DOHH2 (cell line): Measurements from ENCODE around the gene ITGA4.

Experiments
- H3F3A ChIP-seq: fragments of 200-600 bp; sonication (generic), shearing (Covaris generic); 2 replicates; pipeline ENCODE4 v1.6.0; 2016; ENCODE audit warnings: antibody characterized with exemption, mild to moderate bottlenecking; ENCODE audit not compliant: control insufficient read depth, insufficient read depth
- H3K27ac ChIP-seq: fragments of 200-600 bp; sonication (generic); 2 replicates; pipeline ENCODE4 v1.5.1; 2014; ENCODE audit warnings: low read depth, mild to moderate bottlenecking, low read length, moderate library complexity
- H3K27me3 ChIP-seq: fragments of 200-600 bp; sonication (generic); 2 replicates; pipeline ENCODE4 v1.6.1; 2014; ENCODE audit warnings: mild to moderate bottlenecking, low read length, mixed read lengths; ENCODE audit not compliant: control insufficient read depth
- H3K36me3 ChIP-seq: fragments of 200-600 bp; sonication (generic); 2 replicates; pipeline ENCODE4 v1.6.1; 2014; ENCODE audit warnings: mild to moderate bottlenecking, low read length, moderate library complexity, mixed read lengths; ENCODE audit not compliant: control insufficient read depth
- H3K4me1 ChIP-seq: fragments of 200-600 bp; sonication (generic); 2 replicates; pipeline ENCODE4 v1.6.1; 2014; ENCODE audit warnings: mild to moderate bottlenecking, low read length, mixed read lengths; ENCODE audit not compliant: control insufficient read depth
- H3K4me2 ChIP-seq: fragments of 200-600 bp; sonication (generic); 2 replicates; pipeline ENCODE4 v1.6.0; 2014; ENCODE audit warnings: mild to moderate bottlenecking, low read length, moderate library complexity
- H3K4me3 ChIP-seq: fragments of 200-600 bp; sonication (generic); 2 replicates; pipeline ENCODE4 v1.5.1; 2014; ENCODE audit warnings: mild to moderate bottlenecking, low read length, mixed read lengths
- H3K79me2 ChIP-seq: fragments of 200-600 bp; sonication (generic); 2 replicates; pipeline ENCODE4 v1.6.1; 2014; ENCODE audit warnings: mild to moderate bottlenecking, low read length, mixed read lengths; ENCODE audit not compliant: control insufficient read depth
- H3K9me2 ChIP-seq: fragments of 200-600 bp; sonication (generic); replicated peaks from 2 replicates; pipeline ENCODE4 v1.6.1; 2014; ENCODE audit warnings: mild to moderate bottlenecking, low read length, mixed read lengths; ENCODE audit not compliant: control insufficient read depth
- H3K9me3 ChIP-seq: fragments of 200-600 bp; sonication (generic); 2 replicates; pipeline ENCODE4 v1.6.1; 2014; ENCODE audit warnings: antibody characterized with exemption, low read length, mixed read lengths; ENCODE audit not compliant: control insufficient read depth, insufficient read depth
- H4K20me1 ChIP-seq: fragments of 200-600 bp; sonication (generic); 2 replicates; pipeline ENCODE4 v1.6.0; 2014; ENCODE audit warnings: low read depth, mild to moderate bottlenecking, antibody characterized with exemption, low read length, moderate library complexity; ENCODE audit not compliant: control insufficient read depth, insufficient read depth
- CTCF ChIP-seq: fragments of 200-600 bp; sonication (generic); IDR thresholded peaks from one replicate; pipeline ENCODE4 v1.5.1; 2014; ENCODE audit warnings: antibody characterized with exemption, mild to moderate bottlenecking, low read depth, low read length; ENCODE audit not compliant: poor library complexity, severe bottlenecking
- EZH2phosphoT487 ChIP-seq: fragments of 200-600 bp; sonication (generic); IDR thresholded peaks from 2 replicates; pipeline ENCODE4 v1.6.1; 2017; ENCODE audit warnings: borderline replicate concordance, mild to moderate bottlenecking, antibody characterized with exemption, low read length, moderate library complexity, mixed read lengths

ITGA4 gene

GRCh38 chr2:181500201-181500600 is 43.0 kb downstream of the ITGA4 start:
- H3K4me1 ChIP-seq, result no peaks in the 10 kb centered on the region
- H3K36me3 ChIP-seq, result peaks cover 68% of the 10 kb centered on the region
- H3K27me3 ChIP-seq, result no peaks in the 10 kb centered on the region
- H3F3A ChIP-seq, result no peaks in the 10 kb centered on the region
- H3K9me2 ChIP-seq, result no peaks in the 10 kb centered on the region
- TF ChIP-seq EZH2phosphoT487, result no peak
- no peak overlapping the region for H3K4me3 ChIP-seq
- H3K27ac ChIP-seq, result no peak overlapping the region
- H3K9me3 ChIP-seq, result no peaks in the 10 kb centered on the region
- no peaks in the 10 kb centered on the region for H4K20me1 ChIP-seq
- no peak overlapping the region for H3K4me2 ChIP-seq
- no peaks in the 10 kb centered on the region for H3K79me2 ChIP-seq

GRCh38 chr2:181515719-181516118 is 58.5 kb downstream of the ITGA4 start:
- TF ChIP-seq CTCF (no peak), EZH2phosphoT487 (no peak)
- H3K79me2 ChIP-seq, result no peaks in the 10 kb centered on the region
- H4K20me1 ChIP-seq, result no peaks in the 10 kb centered on the region
- no peaks in the 10 kb centered on the region for H3K27me3 ChIP-seq
- no peak overlapping the region for H3K4me2 ChIP-seq
- H3K9me3 ChIP-seq, result no peaks in the 10 kb centered on the region
- H3K9me2 ChIP-seq, result no peaks in the 10 kb centered on the region
- H3K4me3 ChIP-seq, result no peak overlapping the region
- H3K36me3 ChIP-seq, result peaks cover 56% of the 10 kb centered on the region
- H3K27ac ChIP-seq, result no peak overlapping the region
- no peaks in the 10 kb centered on the region for H3K4me1 ChIP-seq
- H3F3A ChIP-seq, result peaks cover 3% of the 10 kb centered on the region; the same call in 1 of the 2 replicates

- Histone ChIP-seq H3K27me3 (no peaks in the 10 kb centered on the region), H3K9me2 (no peaks in the 10 kb centered on the region), H3K4me3 (no peak overlapping the region), H3K9me3 (no peaks in the 10 kb centered on the region), H3K36me3 (peaks cover 43% of the 10 kb centered on the region), H3K27ac (no peak overlapping the region), H3K79me2 (no peaks in the 10 kb centered on the region), H4K20me1 (no peaks in the 10 kb centered on the region), H3F3A (peaks cover 3% of the 10 kb centered on the region; the same call in 1 of the 2 replicates), H3K4me1 (no peaks in the 10 kb centered on the region), H3K4me2 (no peak overlapping the region)
- TF ChIP-seq EZH2phosphoT487 (no peak), CTCF (no peak)
These were observed 59.8 kb downstream of the ITGA4 start for GRCh38 chr2:181516992-181517391.

GRCh38 chr2:181517685-181518301 is 60.6 kb downstream of the ITGA4 start:
- Histone ChIP-seq H3F3A (peaks cover 3% of the 10 kb centered on the region; the same call in 1 of the 2 replicates), H3K4me2 (no peak overlapping the region), H3K27me3 (no peaks in the 10 kb centered on the region), H3K9me2 (no peaks in the 10 kb centered on the region), H4K20me1 (no peaks in the 10 kb centered on the region), H3K79me2 (no peaks in the 10 kb centered on the region), H3K27ac (no peak overlapping the region), H3K4me1 (no peaks in the 10 kb centered on the region), H3K9me3 (no peaks in the 10 kb centered on the region), H3K36me3 (peaks cover 40% of the 10 kb centered on the region), H3K4me3 (no peak overlapping the region)
- TF ChIP-seq CTCF (no peak), EZH2phosphoT487 (no peak)
